ENCODE data around the gene DKC1. TPM values are rescaled to one million over a fixed set of nuclear protein-coding genes. Genes with fewer than 3 reads are reported as not detected.

Gene DKC1
- total and polyA plus RNA-seq, 2 experiments from 2014 or later, result 120 to 165 TPM

DNA sequence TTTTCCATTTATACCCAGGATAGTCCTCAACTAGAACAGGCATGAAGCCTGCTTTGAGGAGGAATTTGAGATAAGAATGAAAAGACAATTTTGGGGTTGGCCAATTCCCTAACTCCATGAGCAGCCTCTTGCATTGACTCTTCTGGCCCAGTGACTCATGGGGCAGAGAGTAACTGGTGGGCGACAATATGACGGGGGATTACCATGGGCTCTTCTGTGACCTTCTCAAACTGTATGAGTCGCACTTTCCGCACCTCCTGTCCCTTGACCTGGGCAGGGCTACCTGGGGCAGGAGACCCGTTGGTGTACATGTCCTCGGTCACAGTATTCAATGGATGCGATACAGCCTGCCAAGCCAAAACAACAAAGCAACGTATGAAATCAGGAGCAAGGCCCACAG, 29.3 kb downstream of the DKC1 start:
- Mint-ChIP-seq H3K27me3 (ENCODE audit: insufficient read depth, low read depth, poor library complexity) (no peaks in the 10 kb centered on the region), H3K4me1 (peaks cover 15% of the 10 kb centered on the region), H3K27ac (no peak overlapping the region), H3K36me3 (ENCODE audit: low read depth) (no peaks in the 10 kb centered on the region; the same call in 2 of the 3 replicates), H3K9me3 (no peaks in the 10 kb centered on the region), H3K4me3 (no peak overlapping the region)
- Histone ChIP-seq H3K4me2 (no peak overlapping the region), H3K9me2 (ENCODE audit: insufficient read depth) (no peaks in the 10 kb centered on the region), H3K4me1 (ENCODE audit: insufficient read depth) (peaks cover 4% of the 10 kb centered on the region), H4K20me1 (replicated peaks; ENCODE audit: insufficient read depth) (no peaks in the 10 kb centered on the region), H2AFZ (no peak overlapping the region), H3K36me3 (ENCODE audit: insufficient read depth) (no peaks in the 10 kb centered on the region), H3K4me3 (no peak overlapping the region), H3K27me3 (ENCODE audit: insufficient read depth) (no peaks in the 10 kb centered on the region), H3F3A (replicated peaks; ENCODE audit: low read depth) (no peaks in the 10 kb centered on the region), H3K27ac (ENCODE audit: low read depth) (no peak overlapping the region), H3K79me2 (replicated peaks; ENCODE audit: insufficient read depth) (no peaks in the 10 kb centered on the region)
- DNase-seq (ENCODE audit: low spot score), result no peak
- TF ChIP-seq JUNB (IDR thresholded peaks at IDR 0.05; ENCODE audit: unreplicated experiment), result no peak
- no peak for TF ChIP-seq REST (IDR thresholded peaks at IDR 0.05; ENCODE audit: unreplicated experiment)
- no peak for TF ChIP-seq EZH2 (IDR thresholded peaks at IDR 0.05; ENCODE audit: low read depth, unreplicated experiment)
- ATAC-seq, result no peak

- H3K4me1 Mint-ChIP-seq, result peaks cover 18% of the 10 kb centered on the region
- H3K9me3 Mint-ChIP-seq, result no peaks in the 10 kb centered on the region
- Histone ChIP-seq H4K20me1 (replicated peaks; ENCODE audit: insufficient read depth) (no peaks in the 10 kb centered on the region), H3K4me2 (no peak overlapping the region), H3K27me3 (ENCODE audit: insufficient read depth) (no peaks in the 10 kb centered on the region), H3K36me3 (ENCODE audit: insufficient read depth) (no peaks in the 10 kb centered on the region), H2AFZ (no peak overlapping the region), H3K4me3 (no peak overlapping the region), H3K27ac (ENCODE audit: low read depth) (no peak overlapping the region), H3K79me2 (replicated peaks; ENCODE audit: insufficient read depth) (peaks cover 6% of the 10 kb centered on the region; the same call in 1 of the 2 replicates), H3K4me1 (ENCODE audit: insufficient read depth) (peaks cover 9% of the 10 kb centered on the region), H3K9me2 (ENCODE audit: insufficient read depth) (no peaks in the 10 kb centered on the region), H3F3A (replicated peaks; ENCODE audit: low read depth) (no peaks in the 10 kb centered on the region)
- DNase-seq (ENCODE audit: low spot score) (no peak), ATAC-seq (no peak)
- no peaks in the 10 kb centered on the region; the same call in 2 of the 3 replicates for H3K36me3 Mint-ChIP-seq (ENCODE audit: low read depth)
- no peak overlapping the region for H3K4me3 Mint-ChIP-seq
- H3K27me3 Mint-ChIP-seq (ENCODE audit: insufficient read depth, low read depth, poor library complexity), result no peaks in the 10 kb centered on the region
- no peak overlapping the region for H3K27ac Mint-ChIP-seq
- TF ChIP-seq POLR2AphosphoS5 (IDR thresholded peaks at IDR 0.05; ENCODE audit: low read depth), result no peak
- no peak for TF ChIP-seq CREB1 (CRISPR knock-in tag; IDR thresholded peaks at IDR 0.05; ENCODE audit: low read depth)
- TF ChIP-seq ZNF331 (CRISPR knock-in tag; IDR thresholded peaks at IDR 0.05; ENCODE audit: low read depth), result no peak
- no peak for TF ChIP-seq EZH2 (IDR thresholded peaks at IDR 0.05; ENCODE audit: low read depth, unreplicated experiment)
- TF ChIP-seq REST (IDR thresholded peaks at IDR 0.05; ENCODE audit: unreplicated experiment), result no peak
- TF ChIP-seq, protein P1, sequence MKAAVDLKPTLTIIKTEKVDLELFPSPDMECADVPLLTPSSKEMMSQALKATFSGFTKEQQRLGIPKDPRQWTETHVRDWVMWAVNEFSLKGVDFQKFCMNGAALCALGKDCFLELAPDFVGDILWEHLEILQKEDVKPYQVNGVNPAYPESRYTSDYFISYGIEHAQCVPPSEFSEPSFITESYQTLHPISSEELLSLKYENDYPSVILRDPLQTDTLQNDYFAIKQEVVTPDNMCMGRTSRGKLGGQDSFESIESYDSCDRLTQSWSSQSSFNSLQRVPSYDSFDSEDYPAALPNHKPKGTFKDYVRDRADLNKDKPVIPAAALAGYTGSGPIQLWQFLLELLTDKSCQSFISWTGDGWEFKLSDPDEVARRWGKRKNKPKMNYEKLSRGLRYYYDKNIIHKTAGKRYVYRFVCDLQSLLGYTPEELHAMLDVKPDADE (IDR thresholded peaks at IDR 0.05), result no peak
- TF ChIP-seq JUNB (IDR thresholded peaks at IDR 0.05; ENCODE audit: unreplicated experiment), result no peak
- no peak for TF ChIP-seq NANOG (IDR thresholded peaks at IDR 0.05; ENCODE audit: borderline replicate concordance)
- no peak for TF ChIP-seq CTCF (conservative IDR thresholded peaks at IDR 0.05; ENCODE audit: low read depth in 2 of 2)
- TF ChIP-seq ZNF114 (CRISPR knock-in tag; IDR thresholded peaks at IDR 0.05), result no peak
Measured at GRCh38 chrX:154793084-154793795, 30.6 kb downstream of the DKC1 start.

Data from GM23338 (cell line).